ENCODE measurements around the gene SYNPO2L.
A peak's percentile ranks its signal among the peaks of the same experiment; 100 is the strongest.

Gene SYNPO2L

GRCh38 chr10:73643362-73643761 is 12.5 kb downstream of the SYNPO2L start:
- H3K79me1 ChIP-seq (ENCODE audit: low read depth, low read length) = no peaks in the 10 kb centered on the region
- H2BK15ac ChIP-seq (ENCODE audit: low read length) = no peak overlapping the region
- no peak overlapping the region for H4K91ac ChIP-seq (ENCODE audit: low read depth, low read length, poor library complexity)
- H3K14ac ChIP-seq (ENCODE audit: low read length) = no peak overlapping the region
- H3K18ac ChIP-seq (ENCODE audit: low read length) = peak overlapping the region; percentile 70
- H2BK5ac ChIP-seq (ENCODE audit: low read length) = no peak overlapping the region
- no peak overlapping the region for H4K8ac ChIP-seq (ENCODE audit: low read depth, low read length)
- no peak overlapping the region for H3K4ac ChIP-seq (ENCODE audit: low read length)
- DNase-seq (ENCODE audit: low spot score) = no peak
- H3K4me3 ChIP-seq (ENCODE audit: low read length in 2 of 2) = no peak overlapping the region
- H2AK5ac ChIP-seq (ENCODE audit: low read depth, low read length) = no peak overlapping the region
- no peaks in the 10 kb centered on the region for H3K36me3 ChIP-seq (replicated peaks in 1 of 2; ENCODE audit: control insufficient read depth in 2 of 2, insufficient read depth in 2 of 2, low read length in 2 of 2)
- peaks cover 0 to 15% of the 10 kb centered on the region in 2 donors for H3K4me1 ChIP-seq (ENCODE audit: control insufficient read depth in 2 of 2, insufficient read depth in 1 of 2, low read depth in 1 of 2, low read length in 2 of 2)
- peaks cover 0 to 4% (median 0%) of the 10 kb centered on the region in 3 experiments for H3K27me3 ChIP-seq (ENCODE audit: control insufficient read depth in 3 of 3, insufficient read depth in 3 of 3, low read depth in 1 of 3, low read length in 3 of 3)
- no peak overlapping the region for H3K27ac ChIP-seq (replicated peaks; ENCODE audit: low read length)
- WGBS, 2 donors (ENCODE audit: extremely low coverage in 2 of 2, insufficient read length in 2 of 2, insufficient replicate concordance in 1 of 2) = no CpG with 5 or more reads among the region's 2 CpGs
- H2AFZ ChIP-seq (ENCODE audit: low read length) = no peak overlapping the region
- no peak overlapping the region for H3K23ac ChIP-seq (ENCODE audit: low read depth, low read length, poor library complexity)
- no peak overlapping the region for H3K9ac ChIP-seq (ENCODE audit: low read depth, low read length, poor library complexity)
- no peak overlapping the region for H3K4me2 ChIP-seq (ENCODE audit: insufficient read depth, low read length, poor library complexity, severe bottlenecking)
- no peaks in the 10 kb centered on the region for H3K9me3 ChIP-seq (replicated peaks in 1 of 2; ENCODE audit: control insufficient read depth in 2 of 2, insufficient read depth in 1 of 2, low read depth in 1 of 2, low read length in 2 of 2)
- H2BK120ac ChIP-seq (ENCODE audit: low read depth, low read length) = no peak overlapping the region
- no peak overlapping the region for H2BK12ac ChIP-seq (ENCODE audit: low read length)

GRCh38 chr10:73641328-73642060 is 14.3 kb downstream of the SYNPO2L start, which contains the start of gene MYOZ1:
MYOZ1 (minus strand) TSS chr10:73641474; CDS start chr10:73640017, 1,457 bp downstream.
- H3K4me3 ChIP-seq (ENCODE audit: low read length in 2 of 2) = no peak within 1 kb of the TSS
- no peak within 1 kb of the TSS for H3K27ac ChIP-seq (replicated peaks; ENCODE audit: low read length)
- DNase-seq (ENCODE audit: low spot score) = no peak
- H3K79me1 ChIP-seq (ENCODE audit: low read depth, low read length) = no peaks in the 10 kb centered on the region
- peaks cover 0 to 7% of the 10 kb centered on the region in 2 donors for H3K4me1 ChIP-seq (ENCODE audit: control insufficient read depth in 2 of 2, insufficient read depth in 1 of 2, low read depth in 1 of 2, low read length in 2 of 2)
- H4K8ac ChIP-seq (ENCODE audit: low read depth, low read length) = no peak within 1 kb of the TSS
- H3K9me3 ChIP-seq (replicated peaks in 1 of 2; ENCODE audit: control insufficient read depth in 2 of 2, insufficient read depth in 1 of 2, low read depth in 1 of 2, low read length in 2 of 2) = no peaks in the 10 kb centered on the region
- WGBS, 2 donors (ENCODE audit: extremely low coverage in 2 of 2, insufficient read length in 2 of 2, insufficient replicate concordance in 1 of 2) = no CpG with 5 or more reads among the region's 9 CpGs
- H2BK5ac ChIP-seq (ENCODE audit: low read length) = peak within 1 kb of the TSS; percentile 76
- H2AFZ ChIP-seq (ENCODE audit: low read length) = peak within 1 kb of the TSS; percentile 75
- no peak within 1 kb of the TSS for H2BK120ac ChIP-seq (ENCODE audit: low read depth, low read length)
- H3K18ac ChIP-seq (ENCODE audit: low read length) = peak within 1 kb of the TSS; percentile 86
- peak within 1 kb of the TSS; percentile 7 for H2BK12ac ChIP-seq (ENCODE audit: low read length)
- H4K91ac ChIP-seq (ENCODE audit: low read depth, low read length, poor library complexity) = peak within 1 kb of the TSS; percentile 88
- H3K27me3 ChIP-seq (ENCODE audit: control insufficient read depth in 3 of 3, insufficient read depth in 3 of 3, low read depth in 1 of 3, low read length in 3 of 3) = peaks cover 0 to 4% (median 0%) of the 10 kb centered on the region in 3 experiments
- no peak within 1 kb of the TSS for H3K23ac ChIP-seq (ENCODE audit: low read depth, low read length, poor library complexity)
- peak within 1 kb of the TSS; percentile 18 for H3K4ac ChIP-seq (ENCODE audit: low read length)
- H2BK15ac ChIP-seq (ENCODE audit: low read length) = no peak within 1 kb of the TSS
- H3K4me2 ChIP-seq (ENCODE audit: insufficient read depth, low read length, poor library complexity, severe bottlenecking) = no peak within 1 kb of the TSS
- H2AK5ac ChIP-seq (ENCODE audit: low read depth, low read length) = no peak within 1 kb of the TSS
- no peaks in the 10 kb centered on the region for H3K36me3 ChIP-seq (replicated peaks in 1 of 2; ENCODE audit: control insufficient read depth in 2 of 2, insufficient read depth in 2 of 2, low read length in 2 of 2)
- H3K14ac ChIP-seq (ENCODE audit: low read length) = no peak within 1 kb of the TSS
- no peak within 1 kb of the TSS for H3K9ac ChIP-seq (ENCODE audit: low read depth, low read length, poor library complexity)

- H3K36me3 ChIP-seq (replicated peaks in 1 of 2; ENCODE audit: control insufficient read depth in 2 of 2, insufficient read depth in 2 of 2, low read length in 2 of 2) = no peaks in the 10 kb centered on the region
- no peak overlapping the region for H3K4ac ChIP-seq (ENCODE audit: low read length)
- H3K4me1 ChIP-seq (ENCODE audit: control insufficient read depth in 2 of 2, insufficient read depth in 1 of 2, low read depth in 1 of 2, low read length in 2 of 2) = peaks cover 0 to 5% of the 10 kb centered on the region in 2 donors
- no peak overlapping the region for H3K18ac ChIP-seq (ENCODE audit: low read length)
- H3K9me3 ChIP-seq (replicated peaks in 1 of 2; ENCODE audit: control insufficient read depth in 2 of 2, insufficient read depth in 1 of 2, low read depth in 1 of 2, low read length in 2 of 2) = no peaks in the 10 kb centered on the region
- H2BK12ac ChIP-seq (ENCODE audit: low read length) = no peak overlapping the region
- no peak overlapping the region for H3K9ac ChIP-seq (ENCODE audit: low read depth, low read length, poor library complexity)
- H3K4me3 ChIP-seq (ENCODE audit: low read length in 2 of 2) = no peak overlapping the region
- H2AFZ ChIP-seq (ENCODE audit: low read length) = no peak overlapping the region
- H3K4me2 ChIP-seq (ENCODE audit: insufficient read depth, low read length, poor library complexity, severe bottlenecking) = no peak overlapping the region
- H2BK5ac ChIP-seq (ENCODE audit: low read length) = no peak overlapping the region
- no peak for DNase-seq (ENCODE audit: low spot score)
- H4K91ac ChIP-seq (ENCODE audit: low read depth, low read length, poor library complexity) = no peak overlapping the region
- H3K27ac ChIP-seq (replicated peaks; ENCODE audit: low read length) = no peak overlapping the region
- no CpG with 5 or more reads among the region's 3 CpGs for whole genome bisulfite sequencing, 2 donors (ENCODE audit: extremely low coverage in 2 of 2, insufficient read length in 2 of 2, insufficient replicate concordance in 1 of 2)
- no peak overlapping the region for H4K8ac ChIP-seq (ENCODE audit: low read depth, low read length)
- no peak overlapping the region for H2AK5ac ChIP-seq (ENCODE audit: low read depth, low read length)
- no peaks in the 10 kb centered on the region for H3K79me1 ChIP-seq (ENCODE audit: low read depth, low read length)
- H2BK15ac ChIP-seq (ENCODE audit: low read length) = peak overlapping the region; percentile 16
- H2BK120ac ChIP-seq (ENCODE audit: low read depth, low read length) = no peak overlapping the region
- peaks cover 0 to 4% (median 0%) of the 10 kb centered on the region in 3 experiments for H3K27me3 ChIP-seq (ENCODE audit: control insufficient read depth in 3 of 3, insufficient read depth in 3 of 3, low read depth in 1 of 3, low read length in 3 of 3)
- no peak overlapping the region for H3K14ac ChIP-seq (ENCODE audit: low read length)
- no peak overlapping the region for H3K23ac ChIP-seq (ENCODE audit: low read depth, low read length, poor library complexity)
These were observed 16.5 kb downstream of the SYNPO2L start for GRCh38 chr10:73639286-73639685.

- no peak overlapping the region for H3K4me2 ChIP-seq (ENCODE audit: insufficient read depth, low read length, poor library complexity, severe bottlenecking)
- no peak overlapping the region for H4K91ac ChIP-seq (ENCODE audit: low read depth, low read length, poor library complexity)
- H2AK5ac ChIP-seq (ENCODE audit: low read depth, low read length) = no peak overlapping the region
- no peak overlapping the region for H3K9ac ChIP-seq (ENCODE audit: low read depth, low read length, poor library complexity)
- H3K4me3 ChIP-seq (ENCODE audit: low read length in 2 of 2) = no peak overlapping the region
- no peak overlapping the region for H3K23ac ChIP-seq (ENCODE audit: low read depth, low read length, poor library complexity)
- no peaks in the 10 kb centered on the region for H3K36me3 ChIP-seq (replicated peaks in 1 of 2; ENCODE audit: control insufficient read depth in 2 of 2, insufficient read depth in 2 of 2, low read length in 2 of 2)
- H3K9me3 ChIP-seq (replicated peaks in 1 of 2; ENCODE audit: control insufficient read depth in 2 of 2, insufficient read depth in 1 of 2, low read depth in 1 of 2, low read length in 2 of 2) = no peaks in the 10 kb centered on the region
- DNase-seq (ENCODE audit: low spot score) = no peak
- no peak overlapping the region for H3K4ac ChIP-seq (ENCODE audit: low read length)
- H3K27ac ChIP-seq (replicated peaks; ENCODE audit: low read length) = no peak overlapping the region
- no peak overlapping the region for H2BK12ac ChIP-seq (ENCODE audit: low read length)
- H4K8ac ChIP-seq (ENCODE audit: low read depth, low read length) = no peak overlapping the region
- peak overlapping the region; percentile 36 for H3K18ac ChIP-seq (ENCODE audit: low read length)
- no CpG with 5 or more reads among the region's 1 CpG for WGBS, 2 donors (ENCODE audit: extremely low coverage in 2 of 2, insufficient read length in 2 of 2, insufficient replicate concordance in 1 of 2)
- H2BK5ac ChIP-seq (ENCODE audit: low read length) = no peak overlapping the region
- H3K4me1 ChIP-seq (ENCODE audit: control insufficient read depth in 2 of 2, insufficient read depth in 1 of 2, low read depth in 1 of 2, low read length in 2 of 2) = no peaks in the 10 kb centered on the region
- H2BK120ac ChIP-seq (ENCODE audit: low read depth, low read length) = no peak overlapping the region
- H2AFZ ChIP-seq (ENCODE audit: low read length) = no peak overlapping the region
- no peaks in the 10 kb centered on the region for H3K79me1 ChIP-seq (ENCODE audit: low read depth, low read length)
- H2BK15ac ChIP-seq (ENCODE audit: low read length) = no peak overlapping the region
- H3K14ac ChIP-seq (ENCODE audit: low read length) = no peak overlapping the region
- peaks cover 0 to under 1% (median 0%) of the 10 kb centered on the region in 3 experiments for H3K27me3 ChIP-seq (ENCODE audit: control insufficient read depth in 3 of 3, insufficient read depth in 3 of 3, low read depth in 1 of 3, low read length in 3 of 3)
These were observed 20.0 kb downstream of the SYNPO2L start for GRCh38 chr10:73635781-73636180.
